KOPT-K1 (cell line): ENCODE data around the gene SLC6A3.

Experiments used
- H3K27ac ChIP-seq: fragments of 200-600 bp; sonication (generic); 2 replicates; pipeline ENCODE4 v1.5.1; 2016; ENCODE audit warnings: antibody characterized with exemption, mild to moderate bottlenecking, low read depth, low read length; ENCODE audit not compliant: poor library complexity, severe bottlenecking
- H3K36me3 ChIP-seq: fragments of 200-600 bp; sonication (generic); 2 replicates; pipeline ENCODE4 v1.5.1; 2017; ENCODE audit warnings: antibody characterized with exemption, mild to moderate bottlenecking, low read length, moderate library complexity; ENCODE audit not compliant: insufficient read depth
- H3K9me3 ChIP-seq: fragments of 200-600 bp; sonication (generic); 2 replicates; pipeline ENCODE4 v1.5.1; 2017; ENCODE audit warnings: antibody characterized with exemption, low read length, mild to moderate bottlenecking; ENCODE audit not compliant: insufficient read depth, poor library complexity, severe bottlenecking

The SLC6A3 gene

DNA sequence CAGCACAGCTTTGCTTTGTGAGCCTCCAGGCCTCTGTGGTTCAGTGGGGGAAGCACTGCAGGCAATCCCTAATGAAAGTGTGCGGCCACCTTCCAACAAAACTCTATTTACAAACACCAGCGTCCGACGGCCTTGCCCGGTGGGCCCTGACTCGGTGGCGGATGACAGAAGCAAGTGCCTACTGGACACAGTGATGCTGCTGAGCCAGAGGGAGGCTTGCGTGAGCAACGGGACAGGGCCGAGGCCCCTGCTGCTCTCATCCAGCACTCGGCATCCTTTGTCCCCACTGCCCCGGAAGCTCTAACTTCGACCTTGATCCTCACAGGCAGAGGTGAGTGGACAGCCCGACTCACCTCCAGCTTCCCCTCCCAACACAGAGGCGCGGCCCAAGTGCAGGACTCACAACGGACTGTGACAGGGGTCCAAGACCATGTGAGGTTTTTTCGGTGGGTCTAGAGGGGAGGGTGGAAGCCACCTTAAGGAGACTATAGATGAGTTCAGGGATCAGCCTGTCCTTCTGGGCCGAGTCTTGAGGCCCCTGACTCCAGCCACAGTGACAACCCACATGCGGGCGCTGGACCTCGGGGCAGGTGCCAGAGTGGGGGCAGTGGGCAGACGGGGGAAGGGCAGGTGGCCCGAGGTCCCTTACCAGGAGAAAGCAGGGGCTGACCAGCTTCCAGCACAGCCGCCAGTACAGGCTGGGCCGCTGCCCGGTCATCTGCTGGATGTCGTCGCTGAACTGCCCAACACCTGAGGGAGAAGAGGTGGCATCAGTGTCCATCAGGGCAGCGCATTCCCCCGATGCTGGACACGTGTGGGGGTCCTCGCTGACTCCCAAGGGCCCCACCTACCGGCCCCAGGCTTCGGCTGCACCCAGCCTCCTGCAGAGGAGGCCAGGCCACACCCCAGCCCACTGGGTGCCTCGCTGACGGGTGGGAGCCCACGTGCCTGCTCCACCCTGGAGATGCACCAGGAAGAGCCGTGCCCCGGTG is 39.4 kb downstream of the SLC6A3 start:
- Histone ChIP-seq H3K9me3 (no peaks in the 10 kb centered on the region), H3K27ac (no peak overlapping the region), H3K36me3 (no peaks in the 10 kb centered on the region)

DNA sequence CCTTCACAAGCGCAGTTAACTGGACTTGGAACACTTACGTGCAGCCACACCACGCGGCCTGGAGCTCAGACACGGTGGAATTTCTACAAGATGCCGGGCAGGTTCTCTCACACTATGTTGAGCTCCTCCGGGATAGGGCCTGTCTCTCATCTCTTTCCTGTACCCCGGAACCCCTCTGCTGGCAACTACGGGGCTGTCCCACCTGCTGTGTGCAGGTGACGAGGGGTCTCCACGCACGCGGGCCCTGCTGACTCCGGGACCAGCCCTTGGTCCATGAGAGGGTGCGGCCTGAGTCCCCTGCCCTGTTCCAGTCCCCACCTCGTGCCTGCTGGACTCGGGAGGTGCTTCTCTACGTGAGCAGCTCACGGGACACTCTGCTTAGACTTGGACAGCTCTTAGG is 40.1 kb downstream of the SLC6A3 start:
- H3K36me3 ChIP-seq, result no peaks in the 10 kb centered on the region
- no peak overlapping the region for H3K27ac ChIP-seq
- no peaks in the 10 kb centered on the region for H3K9me3 ChIP-seq

DNA sequence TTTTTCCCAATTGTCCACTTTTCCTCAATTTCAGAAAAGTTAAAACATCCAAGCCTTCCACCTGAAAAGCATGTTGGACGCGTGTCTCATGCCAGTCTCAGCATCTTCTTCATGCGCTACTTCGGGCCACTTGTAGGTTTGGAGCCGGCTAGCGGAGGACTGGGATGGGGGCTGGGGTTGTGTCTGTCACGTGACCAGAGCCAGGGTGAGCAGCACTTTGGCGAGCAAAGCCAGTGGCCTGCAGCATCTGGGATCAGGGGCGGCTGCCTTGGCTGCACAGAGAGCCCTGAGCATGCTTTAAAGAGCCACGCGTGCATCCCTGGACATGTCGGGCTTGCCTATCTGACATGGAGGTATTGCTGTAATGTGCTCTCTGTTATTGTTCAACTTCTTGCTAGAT is 41.2 kb downstream of the SLC6A3 start:
- Histone ChIP-seq H3K27ac (no peak overlapping the region), H3K9me3 (no peaks in the 10 kb centered on the region), H3K36me3 (no peaks in the 10 kb centered on the region)

DNA sequence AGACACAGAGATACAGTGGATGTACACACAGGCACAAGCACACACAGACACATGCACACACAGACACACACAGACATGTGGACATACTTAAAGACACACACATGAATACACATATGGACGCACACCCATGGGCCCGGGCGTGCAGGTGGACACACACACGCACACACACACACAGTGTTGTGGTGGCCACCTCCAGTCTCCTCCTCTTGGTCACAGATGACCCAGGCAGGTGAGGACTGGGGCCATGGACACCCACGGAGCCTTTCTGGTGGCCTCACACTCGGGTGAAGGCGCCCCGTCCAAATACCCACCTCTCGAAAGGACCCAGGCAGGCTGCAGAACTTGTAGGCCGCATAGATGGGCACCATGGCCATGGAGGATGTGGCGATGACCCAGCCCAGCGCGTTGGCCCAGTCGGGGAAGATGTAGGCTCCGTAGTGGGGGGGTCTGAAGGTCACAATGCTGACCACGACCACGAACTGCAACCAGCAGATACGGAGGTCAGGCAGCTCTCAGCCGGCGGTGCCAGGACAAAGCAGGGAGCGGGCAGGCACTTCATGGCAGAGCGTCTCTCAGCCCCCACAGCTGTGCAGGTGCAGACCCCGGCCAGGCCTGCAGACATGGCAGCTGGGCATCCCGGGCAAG is 42.5 kb downstream of the SLC6A3 start:
- Histone ChIP-seq H3K9me3 (peaks cover 3% of the 10 kb centered on the region), H3K27ac (no peak overlapping the region), H3K36me3 (no peaks in the 10 kb centered on the region)

DNA sequence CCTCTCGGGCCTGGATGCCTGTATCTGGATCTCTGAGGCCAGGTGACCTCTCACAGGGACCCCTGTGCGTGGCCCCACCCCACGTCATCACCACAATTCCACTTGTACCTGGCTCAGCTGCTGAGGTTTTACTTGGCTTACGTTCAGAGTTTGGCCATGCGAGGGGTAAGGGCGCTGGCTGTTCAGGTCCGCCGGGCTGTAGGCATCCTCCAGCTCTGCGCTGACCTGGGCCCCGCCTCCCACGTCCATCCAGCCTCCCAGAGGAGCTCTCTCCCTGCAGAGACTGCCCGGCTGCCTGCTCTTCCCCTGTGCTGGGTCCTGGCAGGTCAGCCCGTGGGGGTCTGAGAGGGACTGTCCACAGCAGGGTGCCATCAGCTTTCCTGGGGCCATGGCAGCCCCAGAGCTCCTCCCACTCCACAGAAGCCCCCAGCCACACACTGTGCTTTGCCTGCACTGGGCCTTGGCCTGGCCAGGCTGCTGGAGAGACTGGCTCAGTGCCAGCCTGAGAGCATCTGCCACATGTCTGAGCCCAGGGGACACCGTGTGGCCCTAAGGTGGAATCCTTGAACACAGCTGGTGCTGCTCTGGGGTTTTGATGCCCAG is 43.6 kb downstream of the SLC6A3 start:
- no peak overlapping the region for H3K27ac ChIP-seq
- no peaks in the 10 kb centered on the region for H3K36me3 ChIP-seq
- peaks cover 3% of the 10 kb centered on the region for H3K9me3 ChIP-seq

DNA sequence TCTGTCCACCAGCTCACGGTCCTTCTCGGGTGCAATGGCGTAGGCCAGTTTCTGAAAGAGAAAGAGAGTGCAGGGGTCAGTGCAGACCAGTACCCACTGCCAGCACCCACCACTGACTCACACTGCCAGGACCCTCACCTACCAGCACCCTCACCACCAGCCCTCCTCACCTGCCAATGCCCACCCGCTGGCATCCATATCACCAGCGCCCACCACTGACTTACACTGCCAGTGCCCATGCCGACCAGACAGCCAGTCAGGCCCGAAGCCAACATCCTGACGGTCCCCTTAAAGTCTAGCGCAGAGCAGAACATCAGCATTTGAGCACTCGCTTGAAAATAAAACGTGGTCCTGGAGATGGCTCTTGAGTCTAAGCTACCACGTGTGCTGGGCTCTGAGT is 44.3 kb downstream of the SLC6A3 start:
- Histone ChIP-seq H3K27ac (no peak overlapping the region), H3K9me3 (peaks cover 3% of the 10 kb centered on the region), H3K36me3 (no peaks in the 10 kb centered on the region)

- no peaks in the 10 kb centered on the region for H3K36me3 ChIP-seq
- no peak overlapping the region for H3K27ac ChIP-seq
- H3K9me3 ChIP-seq, result peaks cover 3% of the 10 kb centered on the region
These were observed 44.9 kb downstream of the SLC6A3 start for GRCh38 chr5:1400211-1400855.

DNA sequence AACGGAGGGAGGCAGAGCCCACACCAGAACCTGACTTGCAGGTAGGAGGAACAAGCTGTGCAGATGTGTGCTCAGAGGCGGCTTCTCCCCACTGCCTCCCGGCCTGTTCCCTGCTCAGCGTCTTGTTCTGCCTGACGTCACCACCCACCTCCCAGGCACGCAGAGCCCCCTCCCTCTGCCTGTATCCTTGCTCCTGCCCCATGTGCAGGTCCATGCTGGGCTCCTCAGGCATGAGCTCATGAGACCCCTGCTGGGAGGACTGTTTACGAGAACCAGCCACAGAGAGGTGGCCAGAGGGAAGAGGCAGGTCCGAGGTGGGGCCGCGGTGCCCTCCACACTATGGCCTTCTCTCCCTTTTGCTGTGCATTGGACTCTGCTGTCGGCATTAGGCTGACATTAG is 45.5 kb downstream of the SLC6A3 start:
- H3K9me3 ChIP-seq, result peaks cover 3% of the 10 kb centered on the region
- H3K36me3 ChIP-seq, result no peaks in the 10 kb centered on the region
- no peak overlapping the region for H3K27ac ChIP-seq

GRCh38 chr5:1396293-1396816 is 48.9 kb downstream of the SLC6A3 start:
- Histone ChIP-seq H3K27ac (no peak overlapping the region), H3K36me3 (no peaks in the 10 kb centered on the region), H3K9me3 (peaks cover 3% of the 10 kb centered on the region)

DNA sequence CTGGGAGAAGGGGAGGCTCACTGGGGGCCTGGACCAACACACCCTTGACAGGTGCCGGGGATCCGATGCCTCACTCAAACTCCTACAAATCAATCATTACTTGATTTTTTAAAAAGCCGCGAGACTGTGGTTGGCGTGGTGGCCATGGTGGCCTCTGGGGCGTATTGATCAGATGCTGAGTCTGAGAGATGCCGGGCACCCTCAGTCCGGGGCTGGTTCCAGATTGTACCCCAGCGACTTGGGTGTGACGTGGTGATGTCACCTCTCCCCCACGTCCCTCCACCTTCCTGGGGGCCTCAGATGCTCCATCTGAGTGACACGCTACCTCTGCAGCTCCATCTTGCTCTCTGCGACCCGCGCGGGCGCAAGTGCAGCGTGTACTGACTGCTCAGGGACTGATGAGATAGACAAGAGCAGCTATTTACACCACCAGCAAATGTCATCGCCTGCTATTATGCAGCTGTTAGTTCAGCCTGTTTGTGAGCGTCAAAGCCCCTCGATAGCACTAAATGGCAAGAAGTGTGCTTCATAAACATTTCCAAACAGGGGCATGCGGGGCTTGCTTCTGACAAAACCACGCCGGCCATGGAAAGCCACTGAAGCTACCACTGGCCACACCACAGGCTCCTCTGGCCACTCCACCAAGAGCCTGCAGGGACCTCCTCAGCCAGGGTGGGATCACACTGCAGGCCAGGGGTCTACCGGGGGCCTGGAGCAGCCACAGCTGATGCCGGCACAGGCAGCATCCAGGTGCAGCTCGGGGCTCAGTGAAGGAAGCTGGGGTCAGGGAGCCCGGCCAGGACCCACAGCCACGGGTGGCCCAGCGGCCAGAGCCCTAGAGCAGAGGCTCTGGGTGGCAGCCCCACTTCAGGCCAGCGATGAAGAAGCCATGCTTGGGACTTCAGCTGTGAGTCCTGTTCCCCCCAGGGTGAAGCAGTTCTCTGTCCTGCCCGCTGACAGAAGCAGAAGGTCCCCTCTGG is 50.1 kb downstream of the SLC6A3 start:
- no peaks in the 10 kb centered on the region for H3K36me3 ChIP-seq
- no peak overlapping the region for H3K27ac ChIP-seq
- peaks cover 3% of the 10 kb centered on the region for H3K9me3 ChIP-seq

- Histone ChIP-seq H3K9me3 (peaks cover 3% of the 10 kb centered on the region), H3K36me3 (no peaks in the 10 kb centered on the region), H3K27ac (no peak overlapping the region)
These were observed 51.4 kb downstream of the SLC6A3 start for GRCh38 chr5:1393571-1394501.

DNA sequence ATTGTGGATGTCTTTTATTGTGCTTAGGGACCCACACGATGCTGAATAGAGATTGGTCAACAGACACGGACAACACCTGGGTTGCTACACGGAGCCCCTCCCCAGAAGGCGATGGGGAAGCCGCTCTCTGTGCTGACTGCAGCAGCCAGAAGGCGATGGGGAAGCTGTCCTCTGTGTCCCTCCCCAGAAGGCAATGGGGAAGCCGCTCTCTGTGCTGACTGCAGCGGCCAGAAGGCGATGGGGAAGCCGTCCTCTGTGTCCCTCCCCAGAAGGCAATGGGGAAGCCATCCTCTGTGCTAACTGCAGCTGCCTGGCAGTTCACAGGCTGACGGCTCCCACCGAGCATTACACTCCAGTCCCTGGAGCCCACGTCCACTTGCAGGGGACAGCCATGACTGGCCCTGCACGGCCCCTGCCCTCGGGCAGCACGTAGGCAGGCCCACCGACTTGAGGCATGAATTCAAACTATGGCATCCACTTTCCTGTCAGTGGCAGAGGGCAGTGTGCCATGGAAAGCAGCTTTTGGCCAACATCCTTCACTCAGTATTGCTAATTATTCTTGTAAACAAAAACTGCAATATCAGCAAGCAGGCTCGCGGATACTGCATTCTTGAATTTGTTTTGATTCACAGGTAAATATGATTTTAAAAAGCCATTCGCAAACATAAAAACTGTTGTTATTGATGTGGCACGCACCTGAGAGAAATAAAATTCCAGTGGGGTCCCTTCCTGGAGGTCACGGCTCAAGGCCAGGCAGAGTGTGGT is 52.3 kb downstream of the SLC6A3 start:
- Histone ChIP-seq H3K36me3 (no peaks in the 10 kb centered on the region), H3K9me3 (no peaks in the 10 kb centered on the region), H3K27ac (no peak overlapping the region)
